Heart right ventricle (tissue), 16 donors: ENCODE data around the gene MLH1. TPM values are rescaled to one million over a fixed set of nuclear protein-coding genes. Genes with fewer than 3 reads are reported as not detected.
A peak's percentile ranks its signal among the peaks of the same experiment; 100 is the strongest.

Source experiments
- ATAC-seq, 8 donors: fragments of 200-7000 bp; cut with Tn5 transposase; one replicate each; pipeline ENCODE4 v1.9.1; 2020; ENCODE audit warnings: mild to moderate bottlenecking in 8 of 8, moderate library complexity in 8 of 8, moderate number of reproducible peaks in 1 of 8
- DNase-seq, 2 donors: peaks; one replicate each; pipeline ENCODE4 v3.0.0-alpha.2; 2020
- H3K27ac ChIP-seq, 10 donors: fragments of 200-600 bp; sonication (generic) in 2 of 10; one replicate each; pipeline versions ENCODE4 v1.5.0 to v1.8.0; 2020 to 2022; ENCODE audit warnings: mild to moderate bottlenecking in 3 of 10
- H3K27me3 ChIP-seq, 7 donors: fragments of 200-600 bp; one replicate each; pipeline ENCODE4 v1.8.0; 2021 to 2022; ENCODE audit warnings: mild to moderate bottlenecking in 2 of 7
- H3K36me3 ChIP-seq, 9 donors: fragments of 200-600 bp; sonication (generic) in 1 of 9; one replicate each; pipeline versions ENCODE4 v1.5.0 to v1.8.0; 2020 to 2022; ENCODE audit warnings: mild to moderate bottlenecking in 2 of 9
- H3K4me1 ChIP-seq, 9 donors: fragments of 200-600 bp; sonication (generic) in 1 of 9; one replicate each; pipeline versions ENCODE4 v1.5.0 to v1.8.0; 2020 to 2022; ENCODE audit warnings: mild to moderate bottlenecking in 4 of 9
- H3K4me3 ChIP-seq, 10 donors: fragments of 200-600 bp; sonication (generic) in 2 of 10; one replicate each; pipeline versions ENCODE4 v1.5.0 to v1.8.0; 2020 to 2022; ENCODE audit warnings: mild to moderate bottlenecking in 7 of 10, moderate library complexity in 2 of 10
- H3K9me3 ChIP-seq, 11 donors: fragments of 200-600 bp in 10 of 11; sonication (generic) in 2 of 11; one replicate each; pipeline versions ENCODE4 v1.5.0 to v1.8.0; 2013 to 2022; ENCODE audit warnings: mild to moderate bottlenecking in 2 of 11, control low read depth in 1 of 11, moderate library complexity in 1 of 11
- CTCF ChIP-seq, 9 donors: fragments of 200-600 bp; sonication (generic) in 2 of 9; IDR thresholded peaks; one replicate each; pipeline versions ENCODE4 v1.5.0 to v1.8.0; 2021 to 2022; ENCODE audit warnings: antibody characterized with exemption in 9 of 9, mild to moderate bottlenecking in 5 of 9, moderate library complexity in 1 of 9
- WGBS, 2 donors: extraction: QIAGEN DNeasy Blood & Tissue Kit; methylation state at CpG; one replicate each; pipeline ENCODE4 v1.1.7; 2013; ENCODE audit warnings: inconsistent platforms in 1 of 2; 5-methylcytosine and 5-hydroxymethylcytosine counted together
- intact Hi-C, 10 donors: fragments of 100-400 bp; cut with DNase I; formaldehyde crosslinking; loops; one replicate each; pipeline versions ENCODE4 v1.11.1 to v1.14.2; 2022
- polyA plus RNA-seq, 2 donors: library from polyadenylated mRNA; stranded (reverse); fragments of 200-250 nt; gene quantifications; one replicate each; pipeline ENCODE4 v1.2.3, GENCODE V29; 2013
- total RNA-seq, 10 donors: library from RNA; stranded (reverse); fragmentation: NEBNext Ultra II Directional in 3 of 10; extraction: Animal tissue kit (Norgen Biotek cat#: 25700) in 3 of 10; gene quantifications; one replicate each; pipeline versions ENCODE4 v1.2.1 to v1.2.4, GENCODE V29; 2021 to 2023
- donor health status: Arrhythmogenic right ventricular cardiomyopathy.
- donor health status: ischemic (EF 13 %, LVEDD 7.1; RV severe dilation, severe dysfunction).
- donor health status: healthy with polysubstance abuse.
- donor health status: DM: no; HTN: yes; CAD: no.
- donor health status: DM: no; HTN: no; CAD: no.
- donor health status: ischemic (EF 25% LVEDD 6.9; RV normal size, moderate dysfunction).
- donor health status: ischemic (EF 25% LVEDD 5.7; RV mildly dilated, moderate dysfunction).
- donor health status: healthy.
- donor health status: DM: yes; HTN: yes; CAD: no.
- donor health status: Ischemic cardiomyopathy.
- donor health status: ischemic (EF 35%, LVEDD 5.7; RV mildly dilated, moderate dysfunction).
- donor health status: nonischemic (EF 11% LVEDD 7.7; RV severe dilation, severe dysfunction).
- donor health status: DM: yes; HTN: yes; CAD: no.
- donor health status: PGD.
- donor health status: ischemic (EF 29% LVEDD 5.4; RV normal size, mild dysfunction).
- donor health status: nonischemic (EF 23%, LVEDD 6.1; RV moderate dilation, normal function).

Gene MLH1
- total and polyA plus RNA-seq, 12 donors, result 26.0 to 61.7 (median 51.7) TPM

GRCh38 chr3:37086918-37087317, 93.6 kb downstream of the MLH1 start:
- Histone ChIP-seq H3K36me3 (peaks cover 0 to 81% (median 21%) of the 10 kb centered on the region in 9 donors), H3K4me3 (no peak overlapping the region), H3K9me3 (no peaks in the 10 kb centered on the region), H3K27me3 (no peaks in the 10 kb centered on the region), H3K27ac (peak overlapping the region in 1 of 10 donors; percentile 14), H3K4me1 (peaks cover 0 to 15% (median 0%) of the 10 kb centered on the region in 9 donors)
- intact Hi-C loops, result no loop called here
- WGBS, 2 donors, result 95 to 97% methylated on average over 6 of the region's 6 CpGs
- ATAC-seq (no peak), DNase-seq (no peak)
- TF ChIP-seq CTCF (IDR thresholded peaks at IDR 0.05), result no peak

GRCh38 chr3:37087870-37088269, 94.6 kb downstream of the MLH1 start:
- DNase-seq (no peak), ATAC-seq (no peak)
- intact Hi-C loops, result no loop called here
- H3K4me3 ChIP-seq, result no peak overlapping the region
- no peak overlapping the region for H3K27ac ChIP-seq
- WGBS, 2 donors, result 93 to 98% methylated on average over 2 of the region's 2 CpGs
- H3K27me3 ChIP-seq, result no peaks in the 10 kb centered on the region
- H3K4me1 ChIP-seq, result peaks cover 0 to 15% (median 6%) of the 10 kb centered on the region in 9 donors
- no peaks in the 10 kb centered on the region for H3K9me3 ChIP-seq
- TF ChIP-seq CTCF (IDR thresholded peaks at IDR 0.05), result no peak
- peaks cover 0 to 80% (median 21%) of the 10 kb centered on the region in 9 donors for H3K36me3 ChIP-seq

GRCh38 chr3:37092484-37092883, 99.2 kb downstream of the MLH1 start:
- Histone ChIP-seq H3K27me3 (no peaks in the 10 kb centered on the region), H3K27ac (peak overlapping the region in 3 of 10 donors; percentile 2 to 28 (median 22)), H3K4me3 (no peak overlapping the region), H3K36me3 (peaks cover 0 to 82% (median 13%) of the 10 kb centered on the region in 9 donors), H3K4me1 (peaks cover 0 to 31% (median 17%) of the 10 kb centered on the region in 9 donors), H3K9me3 (no peaks in the 10 kb centered on the region)
- 96 to 100% methylated on average over 3 of the region's 3 CpGs for WGBS, 2 donors
- ATAC-seq (peak in 5 of 8 donors; percentile 20 to 61 (median 45)), DNase-seq (no peak)
- intact Hi-C loops, result loop anchor here in 1 of 10 donors (10.0 kb wide), 1 partner anchor 122 kb away; no protein-coding TSS in a partner anchor
- no peak for TF ChIP-seq CTCF (IDR thresholded peaks at IDR 0.05)

GRCh38 chr3:37093481-37093880, 100.2 kb downstream of the MLH1 start:
- H3K4me3 ChIP-seq, result no peak overlapping the region
- no peak for TF ChIP-seq CTCF (IDR thresholded peaks at IDR 0.05)
- WGBS, 2 donors, result 96 to 99% methylated on average over 2 of the region's 2 CpGs
- no peak for ATAC-seq
- intact Hi-C loops, result loop anchor here in 1 of 10 donors (10.0 kb wide), 1 partner anchor 121 kb away; no protein-coding TSS in a partner anchor
- no peaks in the 10 kb centered on the region for H3K27me3 ChIP-seq
- H3K27ac ChIP-seq, result no peak overlapping the region
- peaks cover 0 to 34% (median 19%) of the 10 kb centered on the region in 9 donors for H3K4me1 ChIP-seq
- H3K36me3 ChIP-seq, result peaks cover 0 to 72% (median 13%) of the 10 kb centered on the region in 9 donors
- no peaks in the 10 kb centered on the region for H3K9me3 ChIP-seq
- DNase-seq, result no peak
